Stimulated activated naive CD4-positive, alpha-beta T cell treated with Interleukin-2 at 50 U/mL for 16 hours (primary cell): Measurements from ENCODE around the gene FNDC3B.

Source experiments
- DNase-seq: peaks from one replicate; lab custom pipeline; 2025; lab: John Stamatoyannopoulos, UW

The FNDC3B gene

DNA sequence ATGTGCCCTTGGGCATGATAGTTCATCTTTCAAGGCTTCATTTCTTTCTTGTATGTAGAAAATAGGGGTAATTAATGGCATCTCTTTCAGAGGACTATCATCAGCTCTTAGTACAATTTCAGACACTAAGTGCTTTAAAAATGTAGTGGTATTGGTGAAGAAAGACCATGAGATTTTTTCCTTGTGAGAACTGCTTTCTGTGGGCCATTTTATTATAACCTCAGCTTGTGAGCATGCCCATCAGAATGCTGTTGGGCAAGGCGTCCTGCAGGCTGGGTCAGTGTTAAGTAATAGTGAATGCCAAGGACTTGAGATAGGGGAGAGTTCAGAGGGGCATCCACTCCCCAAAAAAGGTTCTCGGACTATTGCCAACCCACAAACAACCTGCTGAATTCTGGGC is 221.0 kb downstream of the FNDC3B start:
- DNase-seq: no peak

DNA sequence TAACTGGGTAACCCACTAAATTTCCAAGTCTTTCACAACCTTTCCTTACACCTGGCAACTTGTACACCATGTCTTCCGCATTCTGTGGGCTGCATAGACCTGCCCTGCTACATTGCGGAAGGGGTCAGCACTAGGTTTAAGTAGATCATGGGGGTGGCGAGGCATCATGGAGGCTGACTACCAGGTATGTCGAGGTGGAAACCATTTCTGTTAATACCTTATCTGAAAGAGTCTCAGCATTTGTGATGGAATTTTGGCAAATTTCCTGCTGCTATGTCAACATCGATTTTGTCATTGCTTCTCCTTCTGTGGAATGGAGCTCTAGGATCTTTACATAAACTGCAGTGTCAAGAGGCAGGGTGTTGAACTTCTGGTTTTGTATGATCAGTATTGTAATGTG is 221.7 kb downstream of the FNDC3B start:
- DNase-seq: no peak

GRCh38 chr3:172262991-172263608 is 223.7 kb downstream of the FNDC3B start:
- no peak for DNase-seq

DNA sequence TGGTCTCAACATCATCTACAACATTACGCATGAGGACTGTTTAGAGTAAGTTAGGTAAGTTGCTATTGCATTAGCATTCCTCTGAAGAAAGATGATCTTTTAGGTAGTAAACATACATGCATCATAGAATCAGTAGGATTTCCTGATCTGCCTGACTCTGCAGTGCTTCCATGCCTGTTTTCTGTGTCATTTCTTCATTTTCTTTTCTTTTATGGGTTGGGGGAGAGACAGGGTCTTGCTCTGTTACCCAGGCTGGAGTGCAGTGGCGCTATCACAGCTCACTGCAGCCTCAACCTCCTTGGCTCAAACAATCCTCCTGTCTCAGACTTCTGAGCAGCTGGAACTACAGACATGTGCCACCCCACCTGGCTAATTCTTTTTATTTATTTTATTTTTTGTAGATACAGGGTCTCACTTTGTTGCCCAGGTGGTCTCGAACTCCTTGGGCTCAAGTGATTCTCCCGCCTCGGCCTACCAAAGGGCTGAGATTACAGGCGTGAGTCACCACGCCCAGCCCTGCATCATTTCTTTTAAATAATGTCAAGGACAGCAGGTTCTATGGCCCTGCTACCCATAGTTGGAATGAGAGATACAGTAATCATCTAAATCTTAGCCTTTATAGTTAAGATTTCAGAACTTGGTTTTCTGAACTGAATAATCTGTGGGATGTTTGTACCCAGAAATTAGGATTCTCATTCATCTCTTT is 224.6 kb downstream of the FNDC3B start:
- no peak for DNase-seq

- no peak for DNase-seq
These were observed 226.7 kb downstream of the FNDC3B start for GRCh38 chr3:172266103-172266502.

- DNase-seq: no peak
These were observed 229.0 kb downstream of the FNDC3B start for GRCh38 chr3:172268425-172268824.

DNA sequence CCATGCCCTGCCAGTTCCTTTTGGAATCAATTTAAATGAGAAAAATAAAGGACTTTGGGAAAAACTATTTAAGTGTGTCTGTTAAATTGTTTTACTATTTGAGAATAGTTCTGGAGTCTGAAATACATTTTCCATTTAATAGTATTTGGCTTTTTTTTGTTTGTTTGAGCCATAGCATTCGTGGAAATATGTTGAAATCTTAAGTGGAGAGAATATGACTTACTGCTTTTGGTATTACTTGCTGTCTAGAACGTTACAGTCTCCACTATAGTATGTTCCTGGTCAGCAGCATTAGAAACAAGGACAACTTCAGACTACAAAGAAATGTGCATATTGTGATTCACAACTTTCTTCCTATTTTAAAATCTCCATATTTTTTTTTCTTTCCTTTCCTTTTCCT is 229.5 kb downstream of the FNDC3B start:
- DNase-seq: no peak

DNA sequence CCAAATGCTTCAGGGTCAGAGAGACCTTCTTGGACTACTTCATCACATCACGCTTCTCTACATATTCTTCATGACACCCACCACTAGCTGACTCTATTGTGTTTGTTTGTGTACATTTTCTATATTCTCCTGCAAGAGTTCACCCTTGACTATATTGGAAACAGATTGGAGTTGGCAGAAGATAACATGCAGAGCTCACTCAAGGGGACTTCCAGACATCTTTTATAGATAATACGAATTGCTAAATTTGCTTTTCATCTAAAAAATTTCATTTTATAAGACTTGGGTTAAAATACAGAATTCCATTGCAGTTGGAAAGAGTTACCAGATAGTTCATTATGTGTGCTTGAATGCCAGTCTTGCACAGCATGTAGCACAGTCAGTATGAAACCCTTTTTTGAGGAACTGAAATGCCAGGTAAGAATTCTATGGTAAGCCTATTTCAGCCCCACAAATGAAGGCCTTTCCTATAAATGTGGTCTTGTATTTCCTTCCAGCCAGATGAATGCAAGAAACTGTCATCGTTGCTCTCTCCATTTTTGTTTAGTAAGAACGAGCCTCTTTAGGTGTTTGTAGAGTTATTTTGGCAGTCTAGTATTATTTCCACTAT is 231.3 kb downstream of the FNDC3B start:
- DNase-seq: no peak

GRCh38 chr3:172271386-172271976 is 232.1 kb downstream of the FNDC3B start:
- DNase-seq: no peak

- DNase-seq: no peak
These were observed 233.3 kb downstream of the FNDC3B start for GRCh38 chr3:172272698-172273097.

GRCh38 chr3:172273378-172273777 is 234.0 kb downstream of the FNDC3B start:
- no peak for DNase-seq

- DNase-seq: no peak
These were observed 235.5 kb downstream of the FNDC3B start for GRCh38 chr3:172274906-172275305.

DNA sequence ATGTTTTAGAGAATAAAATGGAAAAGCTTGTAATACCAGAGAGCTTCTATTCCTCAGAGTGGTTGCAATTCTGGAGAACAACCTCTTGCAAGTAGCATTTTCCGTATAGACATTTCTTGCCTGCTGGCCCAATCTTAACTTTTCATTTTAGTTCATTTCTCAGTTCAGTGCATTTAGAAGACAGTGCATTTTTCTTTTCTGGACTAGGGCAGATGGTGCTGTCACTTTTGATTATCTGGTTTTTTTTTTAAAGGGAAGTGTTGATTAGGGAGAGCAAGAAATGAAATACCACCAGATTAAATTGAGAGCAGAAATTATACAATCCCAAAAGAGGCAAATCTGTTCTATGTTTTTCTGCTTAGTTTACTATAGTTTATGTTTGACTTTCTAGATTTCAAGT is 236.2 kb downstream of the FNDC3B start:
- no peak for DNase-seq

- DNase-seq: no peak
These were observed 236.7 kb downstream of the FNDC3B start for GRCh38 chr3:172276103-172276502.

DNA sequence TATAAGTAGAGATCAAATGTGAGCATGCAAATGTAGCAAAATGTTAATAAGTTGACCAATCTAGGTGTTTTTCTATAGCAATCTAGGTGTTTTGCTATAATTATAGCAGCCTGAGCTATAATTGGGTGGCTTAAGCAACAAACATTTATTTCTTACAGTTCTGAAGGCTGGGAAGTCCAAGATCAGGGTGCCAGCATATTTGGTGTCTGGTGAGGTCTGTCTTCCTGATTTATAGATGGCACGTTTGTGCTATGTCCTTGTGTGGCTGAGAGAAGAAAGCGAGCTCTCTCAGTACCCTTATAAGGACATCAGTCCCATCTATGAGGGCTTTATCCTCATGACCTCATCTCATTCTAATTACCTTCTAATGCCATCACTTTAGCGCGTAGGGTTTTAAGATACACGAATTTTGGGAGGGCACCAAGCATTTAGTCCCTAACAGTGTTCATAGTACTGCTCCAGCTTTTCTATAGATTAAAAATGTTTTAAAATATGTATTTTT is 237.8 kb downstream of the FNDC3B start:
- DNase-seq: no peak

GRCh38 chr3:172279191-172279640 is 239.8 kb downstream of the FNDC3B start:
- DNase-seq: no peak

- DNase-seq: no peak
These were observed 240.6 kb downstream of the FNDC3B start for GRCh38 chr3:172279974-172280373.

GRCh38 chr3:172280406-172281051 is 241.2 kb downstream of the FNDC3B start:
- no peak for DNase-seq

DNA sequence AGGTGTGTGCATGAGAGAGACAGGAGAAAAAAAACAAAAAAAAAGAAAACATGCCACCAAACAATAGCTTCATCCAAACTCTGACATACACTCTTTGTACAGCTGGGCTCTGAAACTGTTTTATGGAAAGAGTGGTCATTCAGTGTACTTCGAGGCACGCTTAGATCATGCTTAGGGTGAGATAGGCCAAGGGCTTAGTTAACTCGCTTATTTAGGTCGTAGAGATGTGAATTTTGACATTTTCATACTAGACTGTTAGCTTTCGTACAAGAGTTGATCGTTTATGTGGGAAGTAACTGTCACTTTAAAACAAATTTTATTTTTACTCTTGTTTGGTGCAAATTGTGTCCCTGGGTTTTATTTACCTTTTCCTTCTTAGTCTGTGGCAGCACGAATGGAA is 242.5 kb downstream of the FNDC3B start:
- no peak for DNase-seq

DNA sequence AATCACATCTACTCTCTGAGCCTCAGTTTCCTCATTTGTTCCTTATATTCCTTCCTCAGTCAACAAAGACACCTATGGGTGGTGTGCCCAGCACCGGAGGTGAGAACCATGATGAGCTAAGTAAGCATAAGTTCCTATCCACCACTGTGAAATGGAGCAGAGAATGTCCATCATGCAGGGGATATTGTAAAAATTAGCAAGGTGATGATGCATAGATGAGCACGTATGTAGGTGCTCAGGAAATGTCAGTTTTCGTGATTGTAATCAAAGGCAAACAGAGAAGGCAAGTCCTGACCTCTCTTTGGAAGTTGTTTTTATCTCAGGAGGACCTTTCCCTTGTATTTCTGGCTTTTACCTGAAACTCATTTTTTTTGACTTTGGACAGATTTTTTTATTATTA is 243.5 kb downstream of the FNDC3B start:
- no peak for DNase-seq

GRCh38 chr3:172283841-172284357 is 244.5 kb downstream of the FNDC3B start:
- no peak for DNase-seq

GRCh38 chr3:172285844-172286243 is 246.5 kb downstream of the FNDC3B start:
- DNase-seq: no peak
